Peyer's patch (tissue), 4 donors: ENCODE measurements around the gene ADAM15. TPM values are rescaled to one million over a fixed set of nuclear protein-coding genes. Genes with fewer than 3 reads are reported as not detected.

Source experiments
- DNase-seq, 3 donors: peaks; one replicate each; pipeline ENCODE4 v3.0.0-alpha.2; 2017 to 2019
- H3K27ac ChIP-seq, 4 donors: fragments of 200-600 bp; sonication (generic); one replicate each; pipeline ENCODE4 v1.5.1; 2016 to 2019
- H3K27me3 ChIP-seq, 2 donors: fragments of 200-600 bp; sonication (generic); one replicate each; pipeline ENCODE4 v1.5.1; 2019
- H3K36me3 ChIP-seq, 3 donors: fragments of 200-600 bp; sonication (generic); one replicate each; pipeline ENCODE4 v1.5.1; 2016 to 2019
- H3K4me1 ChIP-seq, 4 donors: fragments of 200-600 bp; sonication (generic); one replicate each; pipeline ENCODE4 v1.5.1; 2016 to 2019
- H3K4me3 ChIP-seq, 4 donors: fragments of 200-600 bp; sonication (generic); 1 replicate in 3 of 4; 2 replicates in 1 of 4; pipeline ENCODE4 v1.5.1; 2016 to 2019; ENCODE audit warnings: mild to moderate bottlenecking in 1 of 4
- H3K9me3 ChIP-seq, 4 donors: fragments of 200-600 bp; sonication (generic); one replicate each; pipeline ENCODE4 v1.5.1; 2016 to 2019; ENCODE audit warnings: mild to moderate bottlenecking in 1 of 4
- POLR2A ChIP-seq, 2 donors: fragments of 450-650 bp; IDR thresholded peaks; one replicate each; pipeline ENCODE4 v1.5.1; 2017; ENCODE audit warnings: antibody characterized with exemption in 2 of 2, mild to moderate bottlenecking in 2 of 2, moderate library complexity in 2 of 2
- total RNA-seq, 4 donors: library from RNA; depleted of rRNA; stranded (reverse); fragments of >200 nt; gene quantifications; one replicate each; pipeline ENCODE4 v1.1.0, GENCODE V29; 2016
- TF ChIP-seq, protein P1 (sequence below), 6 experiments: fragments of 450-650 bp in 4 of 6; fragments of 200-600 bp in 2 of 6; sonication (generic) in 1 of 6; IDR thresholded peaks; one replicate each; pipeline ENCODE4 v1.5.1; 2017 to 2019; ENCODE audit warnings: antibody characterized with exemption in 6 of 6, mild to moderate bottlenecking in 3 of 6, moderate library complexity in 1 of 6

Gene ADAM15
- total RNA-seq, 4 donors from 2014 or later = 111 to 191 (median 126) TPM

GRCh38 chr1:155086856-155087535 lies 35.9 kb downstream of the ADAM15 start:
- H3K27ac ChIP-seq = no peak overlapping the region
- H3K36me3 ChIP-seq = no peaks in the 10 kb centered on the region
- no peak overlapping the region for H3K4me3 ChIP-seq
- peaks cover 9 to 46% (median 19%) of the 10 kb centered on the region in 4 donors for H3K4me1 ChIP-seq
- no peak for TF ChIP-seq POLR2A (IDR thresholded peaks at IDR 0.05)
- TF ChIP-seq, protein P1, sequence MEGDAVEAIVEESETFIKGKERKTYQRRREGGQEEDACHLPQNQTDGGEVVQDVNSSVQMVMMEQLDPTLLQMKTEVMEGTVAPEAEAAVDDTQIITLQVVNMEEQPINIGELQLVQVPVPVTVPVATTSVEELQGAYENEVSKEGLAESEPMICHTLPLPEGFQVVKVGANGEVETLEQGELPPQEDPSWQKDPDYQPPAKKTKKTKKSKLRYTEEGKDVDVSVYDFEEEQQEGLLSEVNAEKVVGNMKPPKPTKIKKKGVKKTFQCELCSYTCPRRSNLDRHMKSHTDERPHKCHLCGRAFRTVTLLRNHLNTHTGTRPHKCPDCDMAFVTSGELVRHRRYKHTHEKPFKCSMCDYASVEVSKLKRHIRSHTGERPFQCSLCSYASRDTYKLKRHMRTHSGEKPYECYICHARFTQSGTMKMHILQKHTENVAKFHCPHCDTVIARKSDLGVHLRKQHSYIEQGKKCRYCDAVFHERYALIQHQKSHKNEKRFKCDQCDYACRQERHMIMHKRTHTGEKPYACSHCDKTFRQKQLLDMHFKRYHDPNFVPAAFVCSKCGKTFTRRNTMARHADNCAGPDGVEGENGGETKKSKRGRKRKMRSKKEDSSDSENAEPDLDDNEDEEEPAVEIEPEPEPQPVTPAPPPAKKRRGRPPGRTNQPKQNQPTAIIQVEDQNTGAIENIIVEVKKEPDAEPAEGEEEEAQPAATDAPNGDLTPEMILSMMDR (IDR thresholded peaks at IDR 0.05) = no peak
- H3K27me3 ChIP-seq = peaks cover 0 to 16% of the 10 kb centered on the region in 2 donors
- DNase-seq = peak in 1 of 3 donors; percentile 47
- H3K9me3 ChIP-seq = no peaks in the 10 kb centered on the region

GRCh38 chr1:155091071-155092051 lies 40.2 kb downstream of the ADAM15 start:
- no peaks in the 10 kb centered on the region for H3K27me3 ChIP-seq
- H3K4me1 ChIP-seq = peaks cover 0 to 23% (median 4%) of the 10 kb centered on the region in 4 donors
- no peak overlapping the region for H3K4me3 ChIP-seq
- H3K27ac ChIP-seq = no peak overlapping the region
- TF ChIP-seq, protein P1 (IDR thresholded peaks at IDR 0.05) = peak; percentile 95 to 98 (median 97)
- no peak for TF ChIP-seq POLR2A (IDR thresholded peaks at IDR 0.05)
- no peaks in the 10 kb centered on the region for H3K36me3 ChIP-seq
- DNase-seq = peak; percentile 76 to 90 (median 84)
- H3K9me3 ChIP-seq = no peaks in the 10 kb centered on the region

DNA sequence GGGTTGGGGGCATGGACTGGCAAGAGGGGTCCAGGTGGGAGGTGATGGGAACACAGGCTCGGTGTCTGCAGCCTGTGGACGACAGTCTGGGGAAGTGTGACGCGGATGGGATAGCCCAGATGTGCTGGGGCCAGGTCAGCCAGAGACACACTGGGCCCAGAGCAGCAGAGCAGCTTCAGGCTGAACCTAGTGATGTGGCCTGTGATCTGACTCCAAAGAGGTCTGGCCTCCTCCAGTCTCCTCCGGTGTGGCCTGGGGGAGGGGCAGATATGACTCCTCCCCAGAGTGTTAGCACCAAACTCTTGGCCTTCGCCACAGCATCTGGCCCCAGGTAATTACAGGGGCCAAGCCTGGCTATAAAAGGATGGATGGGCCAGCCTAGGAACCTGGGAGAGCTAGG lies 41.0 kb downstream of the ADAM15 start:
- H3K27ac ChIP-seq = no peak overlapping the region
- no peak overlapping the region for H3K4me3 ChIP-seq
- no peaks in the 10 kb centered on the region for H3K36me3 ChIP-seq
- H3K27me3 ChIP-seq = no peaks in the 10 kb centered on the region
- no peaks in the 10 kb centered on the region for H3K9me3 ChIP-seq
- peaks cover 0 to 20% (median 3%) of the 10 kb centered on the region in 4 donors for H3K4me1 ChIP-seq
- no peak for TF ChIP-seq POLR2A (IDR thresholded peaks at IDR 0.05)
- TF ChIP-seq, protein P1 (IDR thresholded peaks at IDR 0.05) = no peak
- peak in 1 of 3 donors; percentile 22 for DNase-seq

- TF ChIP-seq, protein P1 (IDR thresholded peaks at IDR 0.05) = no peak
- TF ChIP-seq POLR2A (IDR thresholded peaks at IDR 0.05) = no peak
- Histone ChIP-seq H3K27me3 (no peaks in the 10 kb centered on the region), H3K9me3 (no peaks in the 10 kb centered on the region)
Observed at GRCh38 chr1:155092641-155093040, 41.5 kb downstream of the ADAM15 start.

GRCh38 chr1:155093911-155094621 lies 43.0 kb downstream of the ADAM15 start:
- Histone ChIP-seq H3K9me3 (no peaks in the 10 kb centered on the region), H3K4me1 (peaks cover 0 to 20% (median 3%) of the 10 kb centered on the region in 4 donors), H3K27ac (peak overlapping the region in 2 of 4 donors; percentile 46 to 50), H3K27me3 (no peaks in the 10 kb centered on the region), H3K4me3 (no peak overlapping the region), H3K36me3 (no peaks in the 10 kb centered on the region)
- peak in 2 of 3 donors; percentile 50 to 55 for DNase-seq
- TF ChIP-seq, protein P1 (IDR thresholded peaks at IDR 0.05) = peak in 4 of 6 experiments; percentile 24 to 66 (median 58)
- no peak for TF ChIP-seq POLR2A (IDR thresholded peaks at IDR 0.05)

More at GRCh38 chr1:155092641-155093040, 41.5 kb downstream of the ADAM15 start:
- Histone ChIP-seq H3K27ac (no peak overlapping the region), H3K4me3 (no peak overlapping the region), H3K36me3 (no peaks in the 10 kb centered on the region), H3K4me1 (peaks cover 0 to 20% (median 3%) of the 10 kb centered on the region in 4 donors)
- DNase-seq = peak in 1 of 3 donors; percentile 41
